BLaER1 treated with 17β-estradiol and CSF1 and Interleukin-3, amounts not matched to agents 10 nM and 100 nM (cell line): Measurements from ENCODE around the gene FAM117A.

Source experiments
- H3K27ac ChIP-seq, 11 experiments: shearing (Covaris generic); formaldehyde crosslinking; 2 replicates each; pipeline ENCODE4 v1.8.1; 2022
- H3K27me3 ChIP-seq, 11 experiments: shearing (Covaris generic); formaldehyde crosslinking; 2 replicates each; pipeline ENCODE4 v1.8.1; 2022
- H3K36me3 ChIP-seq, 11 experiments: shearing (Covaris generic); formaldehyde crosslinking; 2 replicates each; pipeline ENCODE4 v1.8.1; 2022
- H3K4me1 ChIP-seq, 10 experiments: shearing (Covaris generic); formaldehyde crosslinking; 2 replicates each; pipeline ENCODE4 v1.8.1; 2022
- H3K4me2 ChIP-seq, 11 experiments: shearing (Covaris generic); formaldehyde crosslinking; 2 replicates each; pipeline ENCODE4 v1.8.1; 2022
- H3K4me3 ChIP-seq, 10 experiments: shearing (Covaris generic); formaldehyde crosslinking; 2 replicates each; pipeline ENCODE4 v1.8.1; 2022
- H3K9ac ChIP-seq, 11 experiments: shearing (Covaris generic); formaldehyde crosslinking; 2 replicates each; pipeline ENCODE4 v1.8.1; 2022
- H3K9me3 ChIP-seq, 11 experiments: shearing (Covaris generic); formaldehyde crosslinking; replicated peaks in 1 of 11; 2 replicates each; pipeline ENCODE4 v1.8.1; 2022
- H4K20me1 ChIP-seq, 11 experiments: shearing (Covaris generic); formaldehyde crosslinking; 2 replicates each; pipeline ENCODE4 v1.8.1; 2022
- Cebpa-rat ChIP-seq, 11 experiments: shearing (Covaris generic); IDR thresholded peaks; 2 replicates each; pipeline ENCODE4 v1.8.1; 2022

The FAM117A gene

GRCh38 chr17:49757151-49757777 is 6.7 kb downstream of the FAM117A start:
- Histone ChIP-seq H3K4me2 (peak overlapping the region in 8 of 11 experiments; percentile 18 to 87 (median 80); a peak in 14 of 22 replicates), H3K9ac (peak overlapping the region in 7 of 11 experiments; percentile 1 to 47 (median 4); a peak in 7 of 22 replicates), H4K20me1 (peaks cover 0 to 56% (median 38%) of the 10 kb centered on the region in 11 experiments; a peak in 15 of 22 replicates), H3K27ac (peak overlapping the region in 9 of 11 experiments; percentile 25 to 95 (median 92); a peak in 14 of 22 replicates), H3K4me1 (peaks cover 45 to 100% (median 94%) of the 10 kb centered on the region in 10 experiments), H3K27me3 (no peaks in the 10 kb centered on the region), H3K4me3 (no peak overlapping the region), H3K36me3 (peaks cover 8 to 86% (median 57%) of the 10 kb centered on the region in 11 experiments; a peak in 19 of 22 replicates), H3K9me3 (no peaks in the 10 kb centered on the region)
- TF ChIP-seq Cebpa-rat (IDR thresholded peaks at IDR 0.05) = no peak

- Histone ChIP-seq H3K4me3 (no peak overlapping the region), H3K9ac (peak overlapping the region in 8 of 11 experiments; percentile 2 to 47 (median 4); a peak in 7 of 22 replicates), H3K27me3 (no peaks in the 10 kb centered on the region), H3K9me3 (no peaks in the 10 kb centered on the region), H3K4me1 (peaks cover 44 to 100% (median 94%) of the 10 kb centered on the region in 10 experiments), H3K27ac (peak overlapping the region in 9 of 11 experiments; percentile 25 to 95 (median 92); a peak in 14 of 22 replicates), H3K4me2 (peak overlapping the region in 9 of 11 experiments; percentile 18 to 87 (median 77); a peak in 17 of 22 replicates), H4K20me1 (peaks cover 0 to 49% (median 31%) of the 10 kb centered on the region in 11 experiments; a peak in 12 of 22 replicates), H3K36me3 (peaks cover 8 to 91% (median 57%) of the 10 kb centered on the region in 11 experiments; a peak in 19 of 22 replicates)
- TF ChIP-seq Cebpa-rat (IDR thresholded peaks at IDR 0.05) = no peak
Observed at GRCh38 chr17:49756323-49757150, 7.4 kb downstream of the FAM117A start.

GRCh38 chr17:49755663-49756283 is 8.2 kb downstream of the FAM117A start:
- Histone ChIP-seq H3K4me1 (peaks cover 36 to 100% (median 94%) of the 10 kb centered on the region in 10 experiments), H3K27me3 (no peaks in the 10 kb centered on the region), H3K9me3 (no peaks in the 10 kb centered on the region), H3K9ac (peak overlapping the region in 7 of 11 experiments; percentile 2 to 84 (median 76); a peak in 7 of 22 replicates), H3K4me3 (no peak overlapping the region), H3K36me3 (peaks cover 8 to 91% (median 61%) of the 10 kb centered on the region in 11 experiments; a peak in 19 of 22 replicates), H4K20me1 (peaks cover 0 to 41% (median 23%) of the 10 kb centered on the region in 11 experiments; a peak in 11 of 22 replicates), H3K27ac (peak overlapping the region in 10 of 11 experiments; percentile 10 to 95 (median 92); a peak in 18 of 22 replicates), H3K4me2 (peak overlapping the region in 10 of 11 experiments; percentile 65 to 87 (median 78); a peak in 19 of 22 replicates)
- no peak for TF ChIP-seq Cebpa-rat (IDR thresholded peaks at IDR 0.05)

- peak overlapping the region in 10 of 11 experiments; percentile 38 to 95 (median 92); a peak in 19 of 22 replicates for H3K27ac ChIP-seq
- peak overlapping the region in 9 of 11 experiments; percentile 64 to 84 (median 76); a peak in 18 of 22 replicates for H3K9ac ChIP-seq
- peaks cover 39 to 90% (median 85%) of the 10 kb centered on the region in 10 experiments for H3K4me1 ChIP-seq
- H3K27me3 ChIP-seq = no peaks in the 10 kb centered on the region
- no peaks in the 10 kb centered on the region for H3K9me3 ChIP-seq
- peaks cover 8 to 77% (median 44%) of the 10 kb centered on the region in 11 experiments; a peak in 19 of 22 replicates for H3K36me3 ChIP-seq
- peak overlapping the region; percentile 65 to 87 (median 80) for H3K4me2 ChIP-seq
- 0 out of 20 replicates have a peak overlapping the region, but pooled peaks of 2 of the 10 experiments have one; percentile 3 to 4 for H3K4me3 ChIP-seq
- peak in 8 of 11 experiments; percentile 53 to 92 (median 84); a peak in 13 of 22 replicates for TF ChIP-seq Cebpa-rat (IDR thresholded peaks at IDR 0.05)
- H4K20me1 ChIP-seq = peaks cover 0 to 23% (median 5%) of the 10 kb centered on the region in 11 experiments; a peak in 10 of 22 replicates
Observed at GRCh38 chr17:49753959-49754391, 10.0 kb downstream of the FAM117A start.

GRCh38 chr17:49752508-49752907 is 11.4 kb downstream of the FAM117A start:
- Histone ChIP-seq H3K27ac (peak overlapping the region in 9 of 11 experiments; percentile 62 to 95 (median 91); a peak in 18 of 22 replicates), H3K4me3 (peak overlapping the region in 1 of 10 experiments; percentile 16; a peak in 1 of 20 replicates), H3K9ac (peak overlapping the region in 9 of 11 experiments; percentile 38 to 84 (median 74); a peak in 17 of 22 replicates)

GRCh38 chr17:49749730-49750129 is 14.2 kb downstream of the FAM117A start:
- no peak overlapping the region for H3K9ac ChIP-seq
- peaks cover 72 to 91% (median 89%) of the 10 kb centered on the region in 10 experiments for H3K4me1 ChIP-seq
- H3K4me3 ChIP-seq = no peak overlapping the region
- H3K9me3 ChIP-seq = no peaks in the 10 kb centered on the region
- no peaks in the 10 kb centered on the region for H4K20me1 ChIP-seq
- H3K27ac ChIP-seq = no peak overlapping the region
- TF ChIP-seq Cebpa-rat (IDR thresholded peaks at IDR 0.05) = no peak
- peaks cover 0 to 68% (median 17%) of the 10 kb centered on the region in 11 experiments; a peak in 12 of 22 replicates for H3K36me3 ChIP-seq
- no peak overlapping the region for H3K4me2 ChIP-seq
- no peaks in the 10 kb centered on the region for H3K27me3 ChIP-seq

More at GRCh38 chr17:49752508-49752907, 11.4 kb downstream of the FAM117A start:
- no peaks in the 10 kb centered on the region for H3K27me3 ChIP-seq
- H3K36me3 ChIP-seq = peaks cover 4 to 69% (median 37%) of the 10 kb centered on the region in 11 experiments; a peak in 19 of 22 replicates
- no peaks in the 10 kb centered on the region for H3K9me3 ChIP-seq
- H4K20me1 ChIP-seq = peaks cover 0 to 12% (median 0%) of the 10 kb centered on the region in 11 experiments; a peak in 7 of 22 replicates
- H3K4me2 ChIP-seq = peak overlapping the region; percentile 65 to 87 (median 80)
- TF ChIP-seq Cebpa-rat (IDR thresholded peaks at IDR 0.05) = no peak
- H3K4me1 ChIP-seq = peaks cover 53 to 91% (median 89%) of the 10 kb centered on the region in 10 experiments

- peaks cover 0 to 77% (median 17%) of the 10 kb centered on the region in 11 experiments; a peak in 12 of 22 replicates for H3K36me3 ChIP-seq
- H3K27ac ChIP-seq = peak overlapping the region in 9 of 11 experiments; percentile 94 to 100 (median 98); a peak in 19 of 22 replicates
- TF ChIP-seq Cebpa-rat (IDR thresholded peaks at IDR 0.05) = peak in 1 of 11 experiments; percentile 55; a peak in 1 of 22 replicates
- peaks cover 72 to 91% (median 90%) of the 10 kb centered on the region in 10 experiments for H3K4me1 ChIP-seq
- H3K27me3 ChIP-seq = no peaks in the 10 kb centered on the region
- peak overlapping the region; percentile 80 to 97 (median 94); a peak in 21 of 22 replicates for H3K4me2 ChIP-seq
- H4K20me1 ChIP-seq = no peaks in the 10 kb centered on the region
- peak overlapping the region in 9 of 11 experiments; percentile 20 to 90 (median 73); a peak in 17 of 22 replicates for H3K9ac ChIP-seq
- H3K9me3 ChIP-seq = no peaks in the 10 kb centered on the region
- peak overlapping the region in 7 of 10 experiments; percentile 3 to 41 (median 35); a peak in 9 of 20 replicates for H3K4me3 ChIP-seq
Observed at GRCh38 chr17:49748791-49749190, 15.1 kb downstream of the FAM117A start.
